H1 (cell line): ENCODE measurements around the gene ZNF486. TPM values are rescaled to one million over a fixed set of nuclear protein-coding genes. Genes with fewer than 3 reads are reported as not detected.
A peak's percentile ranks its signal among the peaks of the same experiment; 100 is the strongest.

Source experiments
- CTCF ChIA-PET: fragments of 300-600 bp; sonication (Branson Sonifier 250); formaldehyde crosslinking; loops from one replicate; lab custom pipeline; 2021; ENCODE audit not compliant: partially characterized antibody; lab: Charles Lee
- POLR2A ChIA-PET: fragments of 300-600 bp; sonication (Branson Sonifier 250); formaldehyde crosslinking; loops from one replicate; lab custom pipeline; 2021; ENCODE audit warnings: inconsistent platforms; ENCODE audit not compliant: partially characterized antibody; lab: Charles Lee
- DNase-seq, 2 experiments: peaks; one replicate each; pipeline versions ENCODE4 v3.0.0 to v3.0.0-alpha.2; 2010 to 2022; ENCODE audit warnings: low spot score in 2 of 2, low read depth in 1 of 2, mixed read lengths in 1 of 2
- FAIRE-seq: peaks from 2 replicates; lab custom pipeline; 2011; peaks lifted over from hg19 to GRCh38; lab: Jason Lieb, UNC
- H2AFZ ChIP-seq: 2 replicates; pipeline ENCODE4 v1.8.1; 2012; ENCODE audit warnings: low read length, inconsistent platforms
- H2AK5ac ChIP-seq: 2 replicates; pipeline ENCODE4 v1.6.1; 2013; ENCODE audit warnings: low read depth, low read length
- H2BK120ac ChIP-seq: replicated peaks from 2 replicates; pipeline ENCODE3; 2013; ENCODE audit warnings: low read depth, low read length, inconsistent platforms
- H2BK12ac ChIP-seq: 2 replicates; pipeline ENCODE4 v1.6.1; 2013; ENCODE audit warnings: low read depth, low read length
- H2BK15ac ChIP-seq: 2 replicates; pipeline ENCODE4 v1.6.1; 2013; ENCODE audit warnings: low read length
- H2BK20ac ChIP-seq: 2 replicates; pipeline ENCODE4 v1.6.1; 2013; ENCODE audit warnings: low read length
- H2BK5ac ChIP-seq: 2 replicates; pipeline ENCODE4 v1.6.1; 2013; ENCODE audit warnings: low read depth, low read length
- H3K14ac ChIP-seq: 2 replicates; pipeline ENCODE4 v1.6.1; 2013; ENCODE audit warnings: inconsistent platforms; ENCODE audit not compliant: insufficient read length
- H3K18ac ChIP-seq: 2 replicates; pipeline ENCODE4 v1.6.1; 2013; ENCODE audit warnings: low read length; ENCODE audit errors: extremely low read depth
- H3K23ac ChIP-seq: 2 replicates; pipeline ENCODE4 v1.6.1; 2013; ENCODE audit warnings: inconsistent platforms; ENCODE audit not compliant: insufficient read length
- H3K23me2 ChIP-seq: 2 replicates; pipeline ENCODE4 v1.6.1; 2013; ENCODE audit warnings: low read depth, low read length
- H3K27ac ChIP-seq: 2 replicates; pipeline ENCODE4 v1.6.1; 2011; ENCODE audit warnings: low read depth, low read length, inconsistent platforms
- H3K27me3 ChIP-seq, 4 experiments: replicated peaks in 1 of 4; 1 replicate in 1 of 4; 2 replicates in 3 of 4; pipeline versions ENCODE4 v1.6.1 to v1.8.1; 2011 to 2013; ENCODE audit warnings: low read length in 3 of 4, mild to moderate bottlenecking in 3 of 4, inconsistent platforms in 2 of 4, mixed read lengths in 2 of 4, moderate library complexity in 1 of 4; ENCODE audit not compliant: control insufficient read depth in 3 of 4, insufficient read depth in 3 of 4; ENCODE audit errors: extremely low read depth in 1 of 4
- H3K36me3 ChIP-seq, 4 experiments: 2 replicates each; pipeline versions ENCODE4 v1.6.1 to v1.8.1; 2011 to 2013; ENCODE audit warnings: mild to moderate bottlenecking in 4 of 4, low read length in 3 of 4, moderate library complexity in 2 of 4, control low read depth in 1 of 4, inconsistent platforms in 1 of 4; ENCODE audit not compliant: insufficient read depth in 4 of 4, control insufficient read depth in 2 of 4
- H3K4ac ChIP-seq: replicated peaks from 2 replicates; pipeline ENCODE3; 2013; ENCODE audit warnings: low read length, low read depth, mixed read lengths, inconsistent platforms; ENCODE audit not compliant: insufficient read length
- H3K4me1 ChIP-seq, 4 experiments: replicated peaks in 1 of 4; 1 replicate in 1 of 4; 2 replicates in 3 of 4; pipeline versions ENCODE4 v1.6.1 to v1.8.1; 2011 to 2013; ENCODE audit warnings: low read length in 3 of 4, inconsistent platforms in 2 of 4, mixed read lengths in 1 of 4; ENCODE audit not compliant: insufficient read depth in 4 of 4, control insufficient read depth in 3 of 4
- H3K4me2 ChIP-seq, 2 experiments: 2 replicates each; pipeline versions ENCODE4 v1.6.1 to v1.8.1; 2011 to 2013; ENCODE audit warnings: low read depth in 2 of 2, low read length in 2 of 2, control low read depth in 1 of 2, inconsistent platforms in 1 of 2, mild to moderate bottlenecking in 1 of 2; ENCODE audit not compliant: insufficient read depth in 1 of 2
- H3K4me3 ChIP-seq, 4 experiments: fragments of 200-600, 300-600 bp in 1 of 4; sonication (generic), shearing (Covaris generic), sonication (Bioruptor Twin) in 1 of 4; 2 replicates each; pipeline versions ENCODE4 v1.5.1 to v1.8.1; 2011 to 2016; ENCODE audit warnings: low read length in 4 of 4, low read depth in 3 of 4, control low read depth in 2 of 4, inconsistent platforms in 2 of 4, mild to moderate bottlenecking in 2 of 4, mixed read lengths in 1 of 4, moderate library complexity in 1 of 4; ENCODE audit not compliant: insufficient read depth in 2 of 4; ENCODE audit errors: extremely low read depth in 1 of 4
- H3K56ac ChIP-seq: replicated peaks from 2 replicates; pipeline ENCODE3; 2013; ENCODE audit warnings: low read depth, mild to moderate bottlenecking, mixed read lengths, low read length, inconsistent platforms; ENCODE audit not compliant: insufficient read length
- H3K79me1 ChIP-seq: 2 replicates; pipeline ENCODE4 v1.6.1; 2013; ENCODE audit warnings: low read depth, low read length, control low read depth
- H3K79me2 ChIP-seq, 2 experiments: 2 replicates each; pipeline versions ENCODE4 v1.6.1 to v1.8.1; 2012 to 2013; ENCODE audit warnings: low read length in 2 of 2, mild to moderate bottlenecking in 2 of 2, inconsistent platforms in 1 of 2; ENCODE audit not compliant: insufficient read depth in 2 of 2, control insufficient read depth in 1 of 2
- H3K9ac ChIP-seq, 4 experiments: replicated peaks in 1 of 4; 1 replicate in 1 of 4; 2 replicates in 3 of 4; pipeline versions ENCODE4 v1.6.1 to v1.8.1; 2011 to 2013; ENCODE audit warnings: low read depth in 3 of 4, low read length in 3 of 4, control low read depth in 2 of 4, mild to moderate bottlenecking in 2 of 4, moderate library complexity in 2 of 4, inconsistent platforms in 1 of 4; ENCODE audit errors: extremely low read depth in 1 of 4
- H3K9me3 ChIP-seq, 2 experiments: 2 replicates each; pipeline versions ENCODE4 v1.6.1 to v1.8.1; 2012 to 2013; ENCODE audit warnings: mild to moderate bottlenecking in 2 of 2, moderate library complexity in 2 of 2, control low read depth in 1 of 2, inconsistent platforms in 1 of 2, low read depth in 1 of 2, low read length in 1 of 2, mixed read lengths in 1 of 2; ENCODE audit not compliant: insufficient read depth in 2 of 2
- H4K20me1 ChIP-seq, 2 experiments: replicated peaks in 1 of 2; 2 replicates each; pipeline versions ENCODE3 to v1.8.1; 2011 to 2013; ENCODE audit warnings: inconsistent platforms in 2 of 2, low read length in 2 of 2, mild to moderate bottlenecking in 1 of 2; ENCODE audit not compliant: insufficient read depth in 2 of 2, control insufficient read depth in 1 of 2
- H4K5ac ChIP-seq: 2 replicates; pipeline ENCODE4 v1.6.1; 2013; ENCODE audit warnings: low read length, low read depth, mixed read lengths, inconsistent platforms; ENCODE audit not compliant: insufficient read length
- H4K8ac ChIP-seq: 2 replicates; pipeline ENCODE4 v1.8.0; 2013; ENCODE audit warnings: mild to moderate bottlenecking, moderate library complexity, low read length, inconsistent platforms; ENCODE audit not compliant: insufficient read depth; ENCODE audit errors: extremely low read depth
- H4K91ac ChIP-seq: replicated peaks from 2 replicates; pipeline ENCODE3; 2013; ENCODE audit warnings: low read length, mixed read lengths, inconsistent platforms; ENCODE audit not compliant: insufficient read length
- ATF3 ChIP-seq: IDR thresholded peaks from 2 replicates; pipeline ENCODE4 v1.6.1; 2011; ENCODE audit warnings: low read depth, mild to moderate bottlenecking, low read length; ENCODE audit not compliant: insufficient read depth
- BACH1 ChIP-seq: IDR thresholded peaks from 2 replicates; pipeline ENCODE4 v1.6.1; 2012; ENCODE audit warnings: low read length, improper control_type of control experiment
- CBX8 ChIP-seq: fragments of 300-800, 300-1000 bp; sonication (generic); IDR thresholded peaks from 2 replicates; pipeline ENCODE4 v1.7.1; 2016; ENCODE audit warnings: low read depth, low read length, borderline replicate concordance
- EZH2 ChIP-seq: fragments of 200-600 bp; sonication (generic); IDR thresholded peaks from 2 replicates; pipeline ENCODE4 v1.7.1; 2012; ENCODE audit warnings: low read depth, mild to moderate bottlenecking, moderate library complexity, low read length, inconsistent platforms; ENCODE audit not compliant: severe bottlenecking
- HDAC6 ChIP-seq: IDR thresholded peaks from one replicate; pipeline ENCODE4 v1.7.1; 2012; ENCODE audit warnings: low read depth, mild to moderate bottlenecking, inconsistent platforms, low read length, moderate library complexity
- JUN ChIP-seq: IDR thresholded peaks from 2 replicates; pipeline ENCODE4 v1.6.1; 2011; ENCODE audit warnings: low read depth, mild to moderate bottlenecking, improper control_type of control experiment, low read length
- KDM1A ChIP-seq: fragments of 200-600, 300-600 bp; sonication (generic); IDR thresholded peaks from 2 replicates; pipeline ENCODE4 v1.7.1; 2016; ENCODE audit warnings: mild to moderate bottlenecking, low read length, borderline replicate concordance
- NRF1 ChIP-seq: IDR thresholded peaks from 2 replicates; pipeline ENCODE4 v1.6.1; 2011; ENCODE audit warnings: mild to moderate bottlenecking, low read depth, low read length, improper control_type of control experiment
- POLR2AphosphoS5 ChIP-seq: IDR thresholded peaks from 2 replicates; pipeline ENCODE4 v1.6.1; 2011; ENCODE audit warnings: low read depth, low read length
- POU5F1 ChIP-seq: IDR thresholded peaks from 2 replicates; pipeline ENCODE4 v1.6.1; 2011; ENCODE audit warnings: low read depth, mild to moderate bottlenecking, low read length, moderate library complexity
- SIX5 ChIP-seq: IDR thresholded peaks from 2 replicates; pipeline ENCODE4 v1.6.1; 2011; ENCODE audit warnings: mild to moderate bottlenecking, low read depth, low read length
- WGBS, 2 experiments: shearing (Covaris generic) in 1 of 2; methylation state at CpG; one replicate each; pipeline versions ENCODE4 v1.1.6 to v1.1.7; 2013 to 2015; ENCODE audit warnings: low lambda C conversion rate in 2 of 2, mixed read lengths in 2 of 2, inconsistent platforms in 1 of 2, low coverage in 1 of 2, missing lambda C conversion rate in 1 of 2; ENCODE audit not compliant: insufficient replicate concordance in 2 of 2, insufficient coverage in 1 of 2, insufficient read length in 1 of 2; ENCODE audit errors: extremely low coverage in 1 of 2, missing lambda C conversion rate in 1 of 2; 5-methylcytosine and 5-hydroxymethylcytosine counted together
- polyA plus RNA-seq, 7 experiments: library from polyadenylated mRNA; depleted of rRNA in 3 of 7; stranded (reverse) in 5 of 7; unstranded in 2 of 7; fragments of >200 nt in 5 of 7; fragments of 200-250 nt in 2 of 7; gene quantifications; 1 replicate in 5 of 7; 2 replicates in 1 of 7; 4 replicates in 1 of 7; pipeline versions ENCODE4 v1.2.1 to v1.2.3, GENCODE V29; 2011 to 2013; ENCODE audit warnings: missing spikeins in 2 of 7, mixed read lengths in 2 of 7
- total RNA-seq: library from RNA; stranded (reverse); fragmentation: NEBNext Ultra II Directional; extraction: Animal tissue kit (Norgen Biotek cat#: 25700); gene quantifications from 2 replicates; pipeline ENCODE4 v1.2.1, GENCODE V29; 2021

ZNF486 gene
- total and polyA plus RNA-seq, 2 of the 8 experiments (the other 6 are each of a cell fraction or from before 2014, with no cell fraction given), result 10.7 to 23.4 TPM

GRCh38 chr19:20237773-20238623 lies 71.0 kb downstream of the ZNF486 start:
- Histone ChIP-seq H2BK12ac (no peak overlapping the region), H4K20me1 (peaks cover 2 to 7% of the 10 kb centered on the region in 2 experiments), H3K23me2 (no peaks in the 10 kb centered on the region), H2BK5ac (peak overlapping the region; percentile 89), H2AK5ac (no peak overlapping the region; the same call in 1 of the 2 replicates), H3K4me2 (peak overlapping the region; percentile 61 to 74), H3K9me3 (no peaks in the 10 kb centered on the region), H3K27ac (peak overlapping the region; percentile 94), H2BK15ac (no peak overlapping the region), H4K91ac (peak overlapping the region; percentile 73), H3K18ac (peak overlapping the region; percentile 91), H3K79me2 (peaks cover 0 to 50% of the 10 kb centered on the region in 2 experiments; a peak in 3 of 4 replicates), H2AFZ (no peak overlapping the region), H3K79me1 (no peaks in the 10 kb centered on the region; the same call in 1 of the 2 replicates), H3K9ac (peak overlapping the region; percentile 78 to 97 (median 94)), H4K8ac (peak overlapping the region; percentile 98), H3K23ac (no peak overlapping the region), H2BK120ac (no peak overlapping the region), H3K4ac (peak overlapping the region; percentile 23), H4K5ac (peak overlapping the region; percentile 66), H3K14ac (peak overlapping the region; percentile 71), H2BK20ac (no peak overlapping the region), H3K27me3 (no peaks in the 10 kb centered on the region), H3K4me3 (peak overlapping the region; percentile 86 to 98 (median 92)), H3K36me3 (peaks cover 0 to 35% (median 4%) of the 10 kb centered on the region in 4 experiments; a peak in 4 of 8 replicates), H3K4me1 (peaks cover 0 to 13% (median 4%) of the 10 kb centered on the region in 4 experiments; a peak in 6 of 7 replicates), H3K56ac (peak overlapping the region; percentile 98)
- DNase-seq, result peak; percentile 78 to 97
- 1% methylated on average over 33 of the region's 36 CpGs; no CpG with 5 or more reads in 1 of the 2 experiments for WGBS, 2 experiments
- ChIA-PET POLR2A (interaction anchor here (0.6 to 3.8 kb wide), 33 partner anchors 10 to 1529 kb away, joined by 3 to 25 read pairs (median 4); partner anchors contain the start of genes ZNF100, ZNF486, ZNF66 and ZNF682), CTCF (interaction anchor here (0.5 to 2.3 kb wide), 12 partner anchors 9 to 466 kb away, joined by 3 to 14 read pairs (median 3); partner anchors contain the start of genes ZNF626 and ZNF682)
- peak; percentile 98 for FAIRE-seq
- TF ChIP-seq POU5F1 (no peak), HDAC6 (no peak), EZH2 (no peak), KDM1A (no peak), POLR2AphosphoS5 (peak; percentile 93), ATF3 (no peak), SIX5 (no peak), NRF1 (no peak), CBX8 (no peak), JUN (no peak), BACH1 (no peak)
